Type B pancreatic cell (in vitro differentiated cells): ENCODE measurements around the gene PDE10A. TPM values are rescaled to one million over a fixed set of nuclear protein-coding genes. Genes with fewer than 3 reads are reported as not detected.

Experiments used
- DNase-seq: peaks from one replicate; pipeline ENCODE4 v3.0.0; 2021; ENCODE audit warnings: mixed read lengths; ENCODE audit not compliant: unreplicated experiment; ENCODE audit errors: extremely low spot score
- H3K27ac Mint-ChIP-seq: 2 replicates; pipeline ENCODE4 v1.8.0; 2021; ENCODE audit warnings: mild to moderate bottlenecking, mixed read lengths
- H3K27me3 Mint-ChIP-seq: 2 replicates; pipeline ENCODE4 v1.8.0; 2021; ENCODE audit warnings: mixed read lengths
- H3K36me3 Mint-ChIP-seq: 2 replicates; pipeline ENCODE4 v1.8.0; 2021; ENCODE audit warnings: mixed read lengths
- H3K4me1 Mint-ChIP-seq: one replicate; pipeline ENCODE4 v1.8.0; 2021; ENCODE audit warnings: mixed read lengths; ENCODE audit not compliant: unreplicated experiment
- H3K4me3 Mint-ChIP-seq: 2 replicates; pipeline ENCODE4 v1.8.0; 2021; ENCODE audit warnings: mild to moderate bottlenecking, mixed read lengths
- H3K9me3 Mint-ChIP-seq: 2 replicates; pipeline ENCODE4 v1.8.0; 2021; ENCODE audit warnings: mixed read lengths
- total RNA-seq: library from RNA; stranded (reverse); gene quantifications from 2 replicates; pipeline ENCODE4 v1.2.1, GENCODE V29; 2021; ENCODE audit warnings: low replicate concordance
- TF ChIP-seq, protein P1 (sequence below): fragments of 200-600 bp; sonication (generic); conservative IDR thresholded peaks from 2 replicates; pipeline ENCODE4 v1.5.0; 2021; ENCODE audit warnings: antibody characterized with exemption, mild to moderate bottlenecking

PDE10A gene
- total RNA-seq, 1 donor from 2014 or later, result 10.8 TPM

DNA sequence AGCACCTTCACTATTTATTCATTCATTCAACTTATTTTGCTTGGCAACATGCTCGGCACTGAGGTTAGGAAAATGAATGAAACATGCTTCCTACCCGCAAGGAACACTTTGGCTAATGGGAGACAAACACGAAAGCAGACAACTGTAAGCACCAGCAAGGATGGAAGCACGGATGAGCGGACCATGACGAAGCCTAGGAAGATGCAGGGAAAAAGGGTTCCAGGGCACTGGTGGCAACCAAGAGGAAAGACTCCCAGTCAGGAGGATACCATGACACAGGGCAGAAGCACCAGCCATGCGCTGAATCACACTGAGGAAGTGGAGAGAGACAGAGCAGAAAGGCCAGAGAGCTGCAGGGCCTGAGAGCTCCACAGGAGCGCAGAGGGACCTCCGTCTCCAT, 9.8 kb downstream of the PDE10A start:
- TF ChIP-seq, protein P1, sequence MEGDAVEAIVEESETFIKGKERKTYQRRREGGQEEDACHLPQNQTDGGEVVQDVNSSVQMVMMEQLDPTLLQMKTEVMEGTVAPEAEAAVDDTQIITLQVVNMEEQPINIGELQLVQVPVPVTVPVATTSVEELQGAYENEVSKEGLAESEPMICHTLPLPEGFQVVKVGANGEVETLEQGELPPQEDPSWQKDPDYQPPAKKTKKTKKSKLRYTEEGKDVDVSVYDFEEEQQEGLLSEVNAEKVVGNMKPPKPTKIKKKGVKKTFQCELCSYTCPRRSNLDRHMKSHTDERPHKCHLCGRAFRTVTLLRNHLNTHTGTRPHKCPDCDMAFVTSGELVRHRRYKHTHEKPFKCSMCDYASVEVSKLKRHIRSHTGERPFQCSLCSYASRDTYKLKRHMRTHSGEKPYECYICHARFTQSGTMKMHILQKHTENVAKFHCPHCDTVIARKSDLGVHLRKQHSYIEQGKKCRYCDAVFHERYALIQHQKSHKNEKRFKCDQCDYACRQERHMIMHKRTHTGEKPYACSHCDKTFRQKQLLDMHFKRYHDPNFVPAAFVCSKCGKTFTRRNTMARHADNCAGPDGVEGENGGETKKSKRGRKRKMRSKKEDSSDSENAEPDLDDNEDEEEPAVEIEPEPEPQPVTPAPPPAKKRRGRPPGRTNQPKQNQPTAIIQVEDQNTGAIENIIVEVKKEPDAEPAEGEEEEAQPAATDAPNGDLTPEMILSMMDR, result no peak
- Mint-ChIP-seq H3K4me1 (peaks cover 24% of the 10 kb centered on the region), H3K27me3 (peaks cover 7% of the 10 kb centered on the region), H3K27ac (no peak overlapping the region), H3K36me3 (no peaks in the 10 kb centered on the region), H3K4me3 (no peak overlapping the region), H3K9me3 (no peaks in the 10 kb centered on the region)
- no peak for DNase-seq

DNA sequence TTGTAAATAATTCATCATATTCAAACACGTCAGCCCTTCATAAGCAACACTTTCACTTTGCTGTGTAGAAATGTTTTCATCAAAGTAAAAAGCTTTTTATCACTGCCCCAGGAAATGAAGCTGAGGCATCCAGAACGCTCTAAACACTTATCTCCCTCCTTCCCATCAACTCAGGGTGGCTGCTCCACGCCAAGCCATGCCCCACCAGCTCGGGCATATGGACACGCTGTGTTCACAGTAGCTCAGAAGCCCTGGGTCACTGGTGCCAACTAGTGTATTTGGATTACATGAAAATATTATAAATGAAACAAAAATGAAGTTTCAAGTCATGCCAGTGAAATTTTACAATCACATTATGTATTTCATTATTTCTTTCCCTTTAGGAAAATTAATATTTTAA, 10.3 kb downstream of the PDE10A start:
- Mint-ChIP-seq H3K27ac (no peak overlapping the region), H3K36me3 (no peaks in the 10 kb centered on the region), H3K9me3 (no peaks in the 10 kb centered on the region), H3K4me3 (no peak overlapping the region), H3K4me1 (peaks cover 19% of the 10 kb centered on the region), H3K27me3 (peaks cover 3% of the 10 kb centered on the region)
- no peak for DNase-seq
- TF ChIP-seq, protein P1, result no peak

DNA sequence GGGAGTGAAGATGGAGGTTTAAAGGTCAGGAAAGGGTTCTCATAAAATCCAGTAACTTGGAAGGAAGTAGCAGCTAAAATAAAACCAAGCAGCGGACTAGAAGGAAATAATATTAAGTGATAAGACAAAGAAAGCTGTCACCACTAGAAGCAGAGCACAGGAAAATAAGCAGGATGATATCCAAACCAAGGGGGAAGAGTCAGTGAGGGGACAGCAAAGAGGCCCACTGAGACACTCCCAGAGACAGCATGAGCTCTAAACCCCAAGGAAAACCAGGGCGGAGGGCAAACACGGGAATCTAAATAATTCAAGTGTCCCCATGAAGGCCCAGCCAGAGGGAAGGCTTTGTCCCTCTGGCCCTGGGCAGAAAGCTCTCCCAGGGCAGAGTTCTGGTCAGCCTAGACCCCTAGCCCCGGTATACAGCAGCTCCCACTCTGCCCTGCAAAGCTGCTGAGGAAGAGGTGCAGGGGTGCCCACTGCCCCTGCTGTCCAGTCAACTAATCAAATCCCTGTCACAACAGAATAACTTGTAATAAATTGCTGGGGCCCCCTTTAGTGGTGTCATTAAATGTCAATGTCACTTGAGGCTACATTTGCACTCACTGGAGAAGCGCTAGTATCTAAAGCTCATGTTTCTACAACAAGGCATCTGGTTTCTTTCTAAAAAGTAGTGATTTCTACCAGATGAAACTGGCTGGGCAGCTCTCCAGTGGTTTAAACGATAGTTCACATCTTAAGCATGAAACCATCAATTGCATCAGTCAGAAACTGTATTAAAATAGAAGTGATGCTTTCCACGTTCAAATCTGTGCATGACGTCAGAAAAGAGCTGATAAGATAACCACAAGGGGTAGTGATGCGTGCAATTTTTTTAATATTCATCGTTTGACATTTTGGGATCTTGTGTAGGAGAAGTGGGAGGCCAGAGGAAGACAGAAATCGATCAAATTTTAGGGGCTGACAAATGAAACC, 13.6 kb downstream of the PDE10A start:
- no peaks in the 10 kb centered on the region for H3K9me3 Mint-ChIP-seq
- H3K27me3 Mint-ChIP-seq, result no peaks in the 10 kb centered on the region
- H3K36me3 Mint-ChIP-seq, result no peaks in the 10 kb centered on the region
- H3K27ac Mint-ChIP-seq, result no peak overlapping the region
- H3K4me3 Mint-ChIP-seq, result peak overlapping the region; percentile 27
- DNase-seq, result no peak
- peaks cover 23% of the 10 kb centered on the region for H3K4me1 Mint-ChIP-seq
- TF ChIP-seq, protein P1, result no peak

DNA sequence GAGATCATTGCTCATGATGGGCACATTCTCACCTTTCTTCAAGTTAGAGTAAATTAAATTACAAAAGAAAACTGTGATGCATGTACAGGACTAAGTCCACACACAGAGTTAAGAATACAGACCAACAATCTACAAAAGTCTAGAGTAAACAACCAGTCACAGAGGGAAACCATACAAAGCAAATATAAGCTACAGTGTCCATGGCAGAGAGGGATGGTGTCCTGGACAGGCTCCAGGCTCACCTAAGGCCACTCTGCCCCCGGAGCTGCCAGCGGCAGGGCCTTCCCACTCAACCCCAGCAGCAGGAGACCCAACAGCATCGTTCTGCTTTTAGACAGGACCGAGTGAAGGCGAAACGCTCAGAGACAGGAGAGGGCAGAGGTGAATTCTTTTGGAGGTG, 16.0 kb downstream of the PDE10A start:
- H3K27me3 Mint-ChIP-seq, result no peaks in the 10 kb centered on the region
- H3K36me3 Mint-ChIP-seq, result no peaks in the 10 kb centered on the region
- H3K4me3 Mint-ChIP-seq, result no peak overlapping the region

DNA sequence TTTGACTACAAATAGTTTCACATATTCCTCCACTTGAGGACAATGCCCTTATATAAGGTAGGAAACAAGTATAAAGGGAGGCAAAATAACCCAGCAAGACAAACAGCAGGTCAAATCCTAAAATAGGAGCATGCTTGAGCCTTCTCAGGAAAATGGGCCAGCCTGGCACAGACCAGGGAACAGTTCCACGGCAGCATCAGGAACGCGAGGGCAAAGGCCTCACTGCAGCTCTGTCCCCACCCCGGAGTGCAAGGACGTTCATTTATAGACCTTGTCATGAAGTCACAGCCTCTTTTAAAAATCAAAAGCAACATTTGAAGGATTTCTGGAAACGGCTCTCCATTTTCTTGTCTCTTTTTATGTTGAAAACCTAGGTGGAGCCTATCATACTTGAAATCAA, 17.1 kb downstream of the PDE10A start:
- Mint-ChIP-seq H3K4me3 (no peak overlapping the region), H3K9me3 (no peaks in the 10 kb centered on the region), H3K27ac (no peak overlapping the region), H3K4me1 (peaks cover 31% of the 10 kb centered on the region), H3K36me3 (no peaks in the 10 kb centered on the region), H3K27me3 (no peaks in the 10 kb centered on the region)
- DNase-seq, result no peak
- TF ChIP-seq, protein P1, result no peak

More for the DNA sequence above, 16.0 kb downstream of the PDE10A start:
- Mint-ChIP-seq H3K9me3 (no peaks in the 10 kb centered on the region), H3K4me1 (peaks cover 26% of the 10 kb centered on the region), H3K27ac (no peak overlapping the region)
- DNase-seq, result no peak
- TF ChIP-seq, protein P1, result no peak
